SK-N-SH (cell line): ENCODE results near the gene PCF11. TPM values are rescaled to one million over a fixed set of nuclear protein-coding genes. Genes with fewer than 3 reads are reported as not detected.

Experiments used
- CTCF ChIA-PET: fragments of 300-600, 350-600 bp; formaldehyde crosslinking; extraction: SDS; loops from one replicate; lab custom pipeline; 2021; lab: Yijun Ruan, JAX
- POLR2A ChIA-PET: fragments of 350-600 bp; sonication (Branson Sonifier 250); formaldehyde crosslinking; extraction: SDS; loops from one replicate; lab custom pipeline; 2020; ENCODE audit warnings: antibody characterized with exemption, inconsistent platforms; lab: Yijun Ruan, JAX
- DNase-seq: peaks from one replicate; pipeline ENCODE4 v3.0.0; 2012
- H2AFZ ChIP-seq: fragments of 200-600 bp; sonication (generic); 2 replicates; pipeline ENCODE4 v1.8.1; 2016; ENCODE audit warnings: antibody characterized with exemption, mild to moderate bottlenecking, low read depth
- H3F3A ChIP-seq: fragments of 200-600 bp; sonication (generic); replicated peaks from 2 replicates; pipeline ENCODE3; 2016; ENCODE audit warnings: antibody characterized with exemption, mild to moderate bottlenecking; ENCODE audit not compliant: insufficient read depth
- H3K27ac ChIP-seq, 2 experiments: fragments of 200-500 bp in 1 of 2; fragments of 200-600 bp in 1 of 2; sonication (Bioruptor generic) in 1 of 2; sonication (generic), shearing (Covaris generic) in 1 of 2; 2 replicates each; pipeline versions ENCODE4 v1.5.1 to v1.6.1; 2014 to 2016; ENCODE audit warnings: low read depth in 2 of 2, inconsistent platforms in 1 of 2, low read length in 1 of 2, mild to moderate bottlenecking in 1 of 2, mixed read lengths in 1 of 2
- H3K27me3 ChIP-seq: fragments of 200-600 bp; sonication (generic), shearing (Covaris generic); 2 replicates; pipeline ENCODE4 v1.6.1; 2016; ENCODE audit warnings: mixed run types; ENCODE audit not compliant: insufficient read depth
- H3K36me3 ChIP-seq, 2 experiments: fragments of 200-500 bp in 1 of 2; fragments of 200-600 bp in 1 of 2; sonication (Bioruptor generic) in 1 of 2; sonication (generic) in 1 of 2; replicated peaks in 1 of 2; 2 replicates each; pipeline versions ENCODE3 to v1.5.1; 2014 to 2016; ENCODE audit warnings: low read length in 1 of 2, mild to moderate bottlenecking in 1 of 2; ENCODE audit not compliant: insufficient read depth in 2 of 2, control insufficient read depth in 1 of 2
- H3K4me1 ChIP-seq, 2 experiments: fragments of 200-500 bp in 1 of 2; fragments of 200-600 bp in 1 of 2; sonication (Bioruptor generic) in 1 of 2; sonication (generic), shearing (Covaris generic) in 1 of 2; 2 replicates each; pipeline versions ENCODE4 v1.5.1 to v1.6.1; 2014 to 2016; ENCODE audit warnings: low read depth in 1 of 2, low read length in 1 of 2, mixed run types in 1 of 2; ENCODE audit not compliant: insufficient read depth in 2 of 2, control insufficient read depth in 1 of 2
- H3K4me2 ChIP-seq: fragments of 200-600 bp; sonication (generic), shearing (Covaris generic); 2 replicates; pipeline ENCODE4 v1.6.1; 2017; ENCODE audit warnings: mixed run types
- H3K4me3 ChIP-seq, 2 experiments: fragments of 200-500 bp in 1 of 2; fragments of 200-600 bp in 1 of 2; sonication (Bioruptor generic) in 1 of 2; sonication (generic), shearing (Covaris generic) in 1 of 2; 2 replicates each; pipeline versions ENCODE4 v1.5.1 to v1.8.1; 2014 to 2016; ENCODE audit warnings: low read depth in 2 of 2, inconsistent platforms in 1 of 2, low read length in 1 of 2, mild to moderate bottlenecking in 1 of 2, mixed read lengths in 1 of 2, moderate library complexity in 1 of 2
- H3K79me2 ChIP-seq: fragments of 200-600 bp; sonication (generic); 2 replicates; pipeline ENCODE4 v1.8.1; 2017; ENCODE audit warnings: mild to moderate bottlenecking; ENCODE audit not compliant: insufficient read depth
- H3K9ac ChIP-seq: fragments of 200-600 bp; sonication (generic); 2 replicates; pipeline ENCODE4 v1.6.1; 2017; ENCODE audit warnings: mixed run types
- H3K9me2 ChIP-seq: fragments of 200-600 bp; sonication (generic); 2 replicates; pipeline ENCODE4 v1.6.1; 2017; ENCODE audit warnings: mixed run types
- H3K9me3 ChIP-seq: fragments of 200-600 bp; sonication (generic); 2 replicates; pipeline ENCODE4 v1.6.1; 2017; ENCODE audit warnings: mixed run types, mild to moderate bottlenecking, moderate library complexity
- H4K20me1 ChIP-seq: fragments of 200-600 bp; sonication (generic); 2 replicates; pipeline ENCODE4 v1.6.1; 2017; ENCODE audit warnings: mild to moderate bottlenecking, mixed run types; ENCODE audit not compliant: insufficient read depth
- CHD2 ChIP-seq: fragments of 150-350 bp; IDR thresholded peaks from 2 replicates; pipeline ENCODE4 v1.6.1; 2018; ENCODE audit warnings: low read length; ENCODE audit not compliant: partially characterized antibody
- CTCF ChIP-seq: fragments of 200-600 bp; sonication (generic); IDR thresholded peaks from 2 replicates; pipeline ENCODE4 v1.6.1; 2017; ENCODE audit warnings: antibody characterized with exemption, mild to moderate bottlenecking, moderate library complexity
- ELF1 ChIP-seq: IDR thresholded peaks from 2 replicates; pipeline ENCODE4 v1.4.0; 2012
- EZH2phosphoT487 ChIP-seq: fragments of 200-600 bp; sonication (generic); IDR thresholded peaks from 2 replicates; pipeline ENCODE4 v1.6.1; 2017; ENCODE audit warnings: low read depth, mixed run types, mild to moderate bottlenecking, antibody characterized with exemption, moderate library complexity, borderline replicate concordance
- FOXJ3 ChIP-seq: sonication (generic); formaldehyde crosslinking; IDR thresholded peaks from 2 replicates; pipeline ENCODE4 v1.5.1; 2020; ENCODE audit warnings: mild to moderate bottlenecking, missing genetic modification reagents
- GATA2 ChIP-seq: sonication (generic); formaldehyde crosslinking; IDR thresholded peaks from 2 replicates; pipeline ENCODE4 v1.5.0; 2020; ENCODE audit warnings: mild to moderate bottlenecking, missing genetic modification reagents
- JUND ChIP-seq: IDR thresholded peaks from 2 replicates; pipeline ENCODE4 v1.4.0; 2012
- MEF2A ChIP-seq: IDR thresholded peaks from 2 replicates; pipeline ENCODE4 v1.4.0; 2012; ENCODE audit warnings: low read depth, borderline replicate concordance
- MXI1 ChIP-seq: IDR thresholded peaks from 2 replicates; pipeline ENCODE4 v1.6.1; 2012; ENCODE audit warnings: mild to moderate bottlenecking, low read depth, low read length, improper control_type of control experiment
- NFIC ChIP-seq: IDR thresholded peaks from 2 replicates; pipeline ENCODE4 v1.4.0; 2012; ENCODE audit warnings: borderline replicate concordance
- NRF1 ChIP-seq: IDR thresholded peaks from 2 replicates; pipeline ENCODE4 v1.6.1; 2012; ENCODE audit warnings: low read depth, mild to moderate bottlenecking, low read length
- POLR2AphosphoS5 ChIP-seq: IDR thresholded peaks from 2 replicates; pipeline ENCODE4 v1.6.1; 2012; ENCODE audit warnings: low read depth, low read length
- RFX5 ChIP-seq: IDR thresholded peaks from 2 replicates; pipeline ENCODE4 v1.6.1; 2012; ENCODE audit warnings: mild to moderate bottlenecking, improper control_type of control experiment, low read length
- TCF12 ChIP-seq: IDR thresholded peaks from 2 replicates; pipeline ENCODE4 v1.4.0; 2012
- WGBS: methylation state at CpG from one replicate; pipeline ENCODE4 v1.1.6; 2017; ENCODE audit warnings: low lambda C conversion rate; 5-methylcytosine and 5-hydroxymethylcytosine counted together
- polyA plus RNA-seq, 3 experiments: library from polyadenylated mRNA; depleted of rRNA; stranded (reverse); fragments of >200 nt; gene quantifications; 2 replicates each; pipeline ENCODE4 v1.2.3, GENCODE V29; 2012
- TF ChIP-seq, protein P1 (sequence below): fragments of 150-350 bp; IDR thresholded peaks from 2 replicates; pipeline ENCODE4 v1.6.1; 2017; ENCODE audit warnings: antibody characterized with exemption, low read length, low read depth, borderline replicate concordance
- TF ChIP-seq, protein P2 (sequence below): IDR thresholded peaks from 2 replicates; pipeline ENCODE4 v1.4.0; 2012; ENCODE audit warnings: low read depth, borderline replicate concordance
- TF ChIP-seq, protein P3 (sequence below): IDR thresholded peaks from 2 replicates; pipeline ENCODE4; 2012

PCF11 gene
- polyA plus RNA-seq, 1 of the 3 experiments (the other 2 are of a cell fraction) = 22.4 TPM

DNA sequence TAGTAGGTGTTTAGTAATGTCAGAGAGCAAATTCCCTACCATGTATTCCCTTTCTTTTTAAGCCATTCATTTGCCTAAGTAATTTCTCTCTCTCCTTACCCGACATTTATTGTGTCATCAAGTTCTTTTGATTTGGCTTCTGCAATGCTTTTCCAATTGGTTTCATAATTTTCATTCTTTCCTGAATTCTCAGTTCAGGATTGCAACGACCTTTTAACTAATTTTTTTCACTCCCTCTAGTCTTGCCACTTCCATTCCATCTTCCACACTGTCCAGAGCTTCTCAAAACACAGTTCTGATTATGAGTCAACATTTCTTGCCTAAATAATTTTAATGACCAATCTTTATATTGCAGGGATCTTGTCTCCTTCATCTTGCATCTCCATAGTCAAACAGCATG, 44.0 kb upstream of the PCF11 start:
- ChIA-PET POLR2A (no interaction called here), CTCF (no interaction called here)
- Histone ChIP-seq H3K4me3 (no peak overlapping the region), H3F3A (no peaks in the 10 kb centered on the region), H3K4me2 (no peak overlapping the region), H3K9me2 (no peaks in the 10 kb centered on the region), H3K79me2 (no peaks in the 10 kb centered on the region), H3K9ac (no peak overlapping the region), H2AFZ (no peak overlapping the region), H3K4me1 (no peaks in the 10 kb centered on the region), H3K27me3 (no peaks in the 10 kb centered on the region), H3K36me3 (no peaks in the 10 kb centered on the region), H4K20me1 (no peaks in the 10 kb centered on the region), H3K27ac (no peak overlapping the region), H3K9me3 (no peaks in the 10 kb centered on the region)
- no peak for DNase-seq
- WGBS = 56% methylated on average over 2 of the region's 2 CpGs
- no peak for TF ChIP-seq ELF1
- TF ChIP-seq CTCF = no peak
- no peak for TF ChIP-seq NRF1
- TF ChIP-seq MEF2A = no peak
- no peak for TF ChIP-seq MXI1
- no peak for TF ChIP-seq POLR2AphosphoS5
- TF ChIP-seq RFX5 = no peak
- no peak for TF ChIP-seq CHD2
- no peak for TF ChIP-seq EZH2phosphoT487
- TF ChIP-seq FOXJ3 (CRISPR knock-in tag) = no peak
- TF ChIP-seq TCF12 = no peak
- TF ChIP-seq, protein P1, sequence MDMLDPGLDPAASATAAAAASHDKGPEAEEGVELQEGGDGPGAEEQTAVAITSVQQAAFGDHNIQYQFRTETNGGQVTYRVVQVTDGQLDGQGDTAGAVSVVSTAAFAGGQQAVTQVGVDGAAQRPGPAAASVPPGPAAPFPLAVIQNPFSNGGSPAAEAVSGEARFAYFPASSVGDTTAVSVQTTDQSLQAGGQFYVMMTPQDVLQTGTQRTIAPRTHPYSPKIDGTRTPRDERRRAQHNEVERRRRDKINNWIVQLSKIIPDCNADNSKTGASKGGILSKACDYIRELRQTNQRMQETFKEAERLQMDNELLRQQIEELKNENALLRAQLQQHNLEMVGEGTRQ = no peak
- no peak for TF ChIP-seq JUND

- DNase-seq = no peak
- TF ChIP-seq NRF1 (no peak), NFIC (no peak), GATA2 (CRISPR knock-in tag) (no peak)
- TF ChIP-seq, protein P2, sequence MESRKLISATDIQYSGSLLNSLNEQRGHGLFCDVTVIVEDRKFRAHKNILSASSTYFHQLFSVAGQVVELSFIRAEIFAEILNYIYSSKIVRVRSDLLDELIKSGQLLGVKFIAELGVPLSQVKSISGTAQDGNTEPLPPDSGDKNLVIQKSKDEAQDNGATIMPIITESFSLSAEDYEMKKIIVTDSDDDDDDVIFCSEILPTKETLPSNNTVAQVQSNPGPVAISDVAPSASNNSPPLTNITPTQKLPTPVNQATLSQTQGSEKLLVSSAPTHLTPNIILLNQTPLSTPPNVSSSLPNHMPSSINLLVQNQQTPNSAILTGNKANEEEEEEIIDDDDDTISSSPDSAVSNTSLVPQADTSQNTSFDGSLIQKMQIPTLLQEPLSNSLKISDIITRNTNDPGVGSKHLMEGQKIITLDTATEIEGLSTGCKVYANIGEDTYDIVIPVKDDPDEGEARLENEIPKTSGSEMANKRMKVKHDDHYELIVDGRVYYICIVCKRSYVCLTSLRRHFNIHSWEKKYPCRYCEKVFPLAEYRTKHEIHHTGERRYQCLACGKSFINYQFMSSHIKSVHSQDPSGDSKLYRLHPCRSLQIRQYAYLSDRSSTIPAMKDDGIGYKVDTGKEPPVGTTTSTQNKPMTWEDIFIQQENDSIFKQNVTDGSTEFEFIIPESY = no peak
- TF ChIP-seq, protein P3, sequence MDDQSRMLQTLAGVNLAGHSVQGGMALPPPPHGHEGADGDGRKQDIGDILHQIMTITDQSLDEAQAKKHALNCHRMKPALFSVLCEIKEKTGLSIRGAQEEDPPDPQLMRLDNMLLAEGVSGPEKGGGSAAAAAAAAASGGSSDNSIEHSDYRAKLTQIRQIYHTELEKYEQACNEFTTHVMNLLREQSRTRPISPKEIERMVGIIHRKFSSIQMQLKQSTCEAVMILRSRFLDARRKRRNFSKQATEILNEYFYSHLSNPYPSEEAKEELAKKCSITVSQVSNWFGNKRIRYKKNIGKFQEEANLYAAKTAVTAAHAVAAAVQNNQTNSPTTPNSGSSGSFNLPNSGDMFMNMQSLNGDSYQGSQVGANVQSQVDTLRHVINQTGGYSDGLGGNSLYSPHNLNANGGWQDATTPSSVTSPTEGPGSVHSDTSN = no peak
- H3K4me2 ChIP-seq = no peak overlapping the region
- H2AFZ ChIP-seq = no peak overlapping the region
- no peak overlapping the region for H3K9ac ChIP-seq
- H4K20me1 ChIP-seq = no peaks in the 10 kb centered on the region
- no peaks in the 10 kb centered on the region for H3K4me1 ChIP-seq
- H3K9me2 ChIP-seq = no peaks in the 10 kb centered on the region
- POLR2A ChIA-PET = no interaction called here
- no peaks in the 10 kb centered on the region for H3K27me3 ChIP-seq
- no peaks in the 10 kb centered on the region for H3K79me2 ChIP-seq
- no peaks in the 10 kb centered on the region for H3K36me3 ChIP-seq
- H3K9me3 ChIP-seq = no peaks in the 10 kb centered on the region
- no peak overlapping the region for H3K4me3 ChIP-seq
- no peak overlapping the region for H3K27ac ChIP-seq
- no peaks in the 10 kb centered on the region for H3F3A ChIP-seq
- CTCF ChIA-PET = interaction anchor here (1.5 kb wide), 1 partner anchor 41 kb away, joined by 4 read pairs; no protein-coding TSS in a partner anchor
- 100% methylated on average over 3 of the region's 3 CpGs for WGBS
Measured at GRCh38 chr11:83115026-83115425, 41.9 kb upstream of the PCF11 start.
